HEK293 (cell line): ENCODE measurements around the gene CACNB2.

Experiments used
- CTCF ChIP-seq: fragments of 450-650 bp; formaldehyde crosslinking; IDR thresholded peaks from 2 replicates; pipeline ENCODE4 v1.5.1; 2016; ENCODE audit warnings: missing biosample characterization, missing genetic modification characterization
- MEIS1 ChIP-seq: sonication (generic); formaldehyde crosslinking; IDR thresholded peaks from 2 replicates; pipeline ENCODE4 v1.8.1; 2022; ENCODE audit warnings: missing genetic modification reagents, mild to moderate bottlenecking, borderline replicate concordance
- SP2 ChIP-seq: fragments of 450-650 bp; formaldehyde crosslinking; IDR thresholded peaks from 2 replicates; pipeline ENCODE4 v1.5.1; 2016; ENCODE audit warnings: missing biosample characterization, missing genetic modification characterization
- YY1 ChIP-seq: fragments of 450-650 bp; formaldehyde crosslinking; IDR thresholded peaks from 2 replicates; pipeline ENCODE4 v1.5.1; 2018; ENCODE audit warnings: missing biosample characterization, missing genetic modification characterization
- ZNF121 ChIP-seq: fragments of 450-650 bp; formaldehyde crosslinking; IDR thresholded peaks from 2 replicates; pipeline ENCODE4 v1.5.1; 2016; ENCODE audit warnings: missing biosample characterization, missing genetic modification characterization
- ZNF138 ChIP-seq: fragments of 450-650 bp; formaldehyde crosslinking; IDR thresholded peaks from 2 replicates; pipeline ENCODE4 v1.5.1; 2016; ENCODE audit warnings: missing biosample characterization, missing genetic modification characterization, borderline replicate concordance
- ZNF175 ChIP-seq: fragments of 450-650 bp; formaldehyde crosslinking; IDR thresholded peaks from 2 replicates; pipeline ENCODE4 v1.5.1; 2016; ENCODE audit warnings: missing biosample characterization, missing genetic modification characterization
- ZNF449 ChIP-seq: fragments of 450-650 bp; formaldehyde crosslinking; IDR thresholded peaks from 2 replicates; pipeline ENCODE4 v1.5.1; 2017; ENCODE audit warnings: missing biosample characterization, mild to moderate bottlenecking, missing genetic modification characterization, moderate library complexity
- ZNF776 ChIP-seq: fragments of 450-650 bp; formaldehyde crosslinking; IDR thresholded peaks from 2 replicates; pipeline ENCODE4 v1.5.0; 2017; ENCODE audit warnings: missing biosample characterization, missing genetic modification characterization, borderline replicate concordance
- ZSCAN30 ChIP-seq: fragments of 450-650 bp; IDR thresholded peaks from 2 replicates; pipeline ENCODE4 v1.5.1; 2018; ENCODE audit warnings: missing biosample characterization, mild to moderate bottlenecking, missing genetic modification characterization, moderate library complexity

- TF ChIP-seq ZNF121 (tag by site-specific recombination) = no peak
- no peak for TF ChIP-seq YY1 (tag by site-specific recombination)
- no peak for TF ChIP-seq SP2 (tag by site-specific recombination)
- TF ChIP-seq ZNF138 (tag by site-specific recombination) = no peak
- no peak for TF ChIP-seq ZNF175 (tag by site-specific recombination)
- no peak for TF ChIP-seq ZNF776 (tag by site-specific recombination)
- TF ChIP-seq CTCF (tag by site-specific recombination) = no peak
- no peak for TF ChIP-seq ZSCAN30 (tag by site-specific recombination)
- TF ChIP-seq MEIS1 (CRISPR knock-in tag) = no peak
- TF ChIP-seq ZNF449 (tag by site-specific recombination) = no peak
Measured at GRCh38 chr10:18476076-18476647, 335.9 kb downstream of the CACNB2 start.
